HepG2 (cell line): ENCODE measurements around the gene TSTD1. TPM values are rescaled to one million over a fixed set of nuclear protein-coding genes. Genes with fewer than 3 reads are reported as not detected.

Experiments used
- GABPA ChIP-seq, 2 experiments: IDR thresholded peaks; 2 replicates each; pipeline ENCODE4 v1.6.1; 2011 to 2016; ENCODE audit warnings: low read depth in 2 of 2, low read length in 1 of 2, missing biosample characterization in 1 of 2, missing genetic modification characterization in 1 of 2
- HNRNPLL ChIP-seq: fragments of 200-400 bp; formaldehyde crosslinking; IDR thresholded peaks from 2 replicates; pipeline ENCODE4 v1.6.1; 2017; ENCODE audit warnings: mild to moderate bottlenecking, low read depth, low read length; ENCODE audit not compliant: poor library complexity, severe bottlenecking
- KMT2A ChIP-seq: sonication (generic); formaldehyde crosslinking; IDR thresholded peaks from 2 replicates; pipeline ENCODE4 v1.4.0; 2020; ENCODE audit warnings: missing genetic modification reagents
- MED8 ChIP-seq: sonication (generic); formaldehyde crosslinking; IDR thresholded peaks from 2 replicates; pipeline ENCODE4 v1.8.1; 2023; ENCODE audit warnings: mild to moderate bottlenecking, missing genetic modification reagents; ENCODE audit not compliant: insufficient replicate concordance
- MZF1 ChIP-seq: sonication (generic); formaldehyde crosslinking; IDR thresholded peaks from 2 replicates; pipeline ENCODE4 v1.8.1; 2023; ENCODE audit warnings: mild to moderate bottlenecking, missing genetic modification reagents, borderline replicate concordance
- NFE2L1 ChIP-seq: sonication (generic); formaldehyde crosslinking; IDR thresholded peaks from 2 replicates; pipeline ENCODE4 v1.4.0; 2020; ENCODE audit warnings: missing genetic modification reagents, mild to moderate bottlenecking, borderline replicate concordance
- NFRKB ChIP-seq: fragments of 450-650 bp; IDR thresholded peaks from 2 replicates; pipeline ENCODE4 v1.6.1; 2017
- PHF5A ChIP-seq: IDR thresholded peaks from one replicate; pipeline ENCODE4 v1.6.1; 2018; ENCODE audit warnings: low read depth, missing genetic modification reagents; ENCODE audit not compliant: unreplicated experiment
- SMARCE1 ChIP-seq: fragments of 450-650 bp; IDR thresholded peaks from 2 replicates; pipeline ENCODE4 v1.6.1; 2017; ENCODE audit warnings: borderline replicate concordance
- SMC3 ChIP-seq: IDR thresholded peaks from 2 replicates; pipeline ENCODE4 v1.6.1; 2011; ENCODE audit warnings: low read length, improper control_type of control experiment
- TBX2 ChIP-seq: sonication (generic); formaldehyde crosslinking; IDR thresholded peaks from 2 replicates; pipeline ENCODE4 v1.5.0; 2020; ENCODE audit warnings: missing genetic modification reagents, mild to moderate bottlenecking, borderline replicate concordance
- ZFY ChIP-seq: sonication (generic); formaldehyde crosslinking; IDR thresholded peaks from 2 replicates; pipeline ENCODE4 v1.4.0; 2020; ENCODE audit warnings: missing genetic modification reagents
- ZNF180 ChIP-seq: sonication (generic); formaldehyde crosslinking; IDR thresholded peaks from 2 replicates; pipeline ENCODE4 v1.4.0; 2020; ENCODE audit warnings: low read depth, missing genetic modification reagents, borderline replicate concordance
- ZNF598 ChIP-seq: sonication (generic); formaldehyde crosslinking; IDR thresholded peaks from 2 replicates; pipeline ENCODE4 v1.5.1; 2020; ENCODE audit warnings: mild to moderate bottlenecking, missing genetic modification reagents, borderline replicate concordance
- ZNF672 ChIP-seq: sonication (generic); formaldehyde crosslinking; IDR thresholded peaks from 2 replicates; pipeline ENCODE4 v1.8.1; 2022; ENCODE audit warnings: missing genetic modification reagents
- ZNF766 ChIP-seq: sonication (generic); formaldehyde crosslinking; IDR thresholded peaks from 2 replicates; pipeline ENCODE4 v1.5.0; 2020; ENCODE audit warnings: missing genetic modification reagents, borderline replicate concordance
- ZNF772 ChIP-seq: sonication (generic); formaldehyde crosslinking; IDR thresholded peaks from 2 replicates; pipeline ENCODE4 v1.5.0; 2020; ENCODE audit warnings: mild to moderate bottlenecking, missing genetic modification reagents
- polyA plus RNA-seq, 8 experiments: library from polyadenylated mRNA; depleted of rRNA in 3 of 8; stranded (reverse) in 7 of 8; unstranded in 1 of 8; fragments of >200 nt; fragmentation: Illumina TruSeq in 4 of 8; extraction: Trizol in 4 of 8; gene quantifications; 2 replicates each; pipeline versions ENCODE4 v1.2.1 to v1.2.3, GENCODE V29; 2011 to 2016; ENCODE audit warnings: low read depth in 4 of 8, missing spikeins in 1 of 8, mixed read lengths in 1 of 8; ENCODE audit not compliant: insufficient read depth in 1 of 8
- total RNA-seq, 5 experiments: library from RNA; depleted of rRNA; stranded (reverse); fragments of >200 nt; fragmentation: Illumina TruSeq; extraction: Trizol; gene quantifications; 2 replicates each; pipeline ENCODE4 v1.2.3, GENCODE V29; 2016; ENCODE audit warnings: low read depth in 1 of 5
- TF ChIP-seq, protein P1 (sequence below): sonication (generic); formaldehyde crosslinking; conservative IDR thresholded peaks from 2 replicates; pipeline ENCODE4 v1.4.0; 2020; ENCODE audit warnings: missing genetic modification reagents
- TF ChIP-seq, protein P2 (sequence below): sonication (generic); formaldehyde crosslinking; conservative IDR thresholded peaks from 2 replicates; pipeline ENCODE4 v1.4.0; 2020; ENCODE audit warnings: missing genetic modification reagents
- TF ChIP-seq, protein P3 (sequence below): sonication (generic); formaldehyde crosslinking; IDR thresholded peaks from 2 replicates; pipeline ENCODE4 v1.4.0; 2020; ENCODE audit warnings: mild to moderate bottlenecking, missing genetic modification reagents
- TF ChIP-seq, protein P4 (sequence below): sonication (generic); formaldehyde crosslinking; IDR thresholded peaks from 2 replicates; pipeline ENCODE4 v1.5.0; 2020; ENCODE audit warnings: mild to moderate bottlenecking, missing genetic modification reagents, borderline replicate concordance

TSTD1 gene
- total and polyA plus RNA-seq, 2 of the 13 experiments (the other 11 are each of a cell fraction or from before 2014, with no cell fraction given) = 0.15 to 0.31 TPM

DNA sequence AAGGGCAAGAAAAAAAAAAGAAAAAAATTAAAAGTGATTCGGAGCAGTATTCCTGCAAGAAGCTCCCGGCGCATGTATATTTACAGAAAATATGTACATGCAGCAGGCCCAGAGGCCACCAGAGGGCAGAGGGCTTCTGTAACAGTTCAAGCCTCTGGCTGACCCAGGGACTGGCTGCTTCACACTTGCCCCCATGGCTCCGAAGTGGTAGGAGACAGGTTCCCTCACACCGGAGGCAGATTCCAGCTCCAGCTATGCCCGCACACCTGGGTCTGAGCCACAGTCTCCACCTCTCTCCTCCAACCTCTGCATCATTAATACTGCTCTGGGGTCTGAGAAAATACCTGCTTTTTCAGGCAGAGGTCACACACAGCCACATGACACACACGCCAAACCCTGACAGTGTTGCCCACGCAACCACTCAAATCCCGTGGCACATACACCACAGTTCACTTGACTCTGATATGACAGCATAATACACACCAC is 33.2 kb upstream of the TSTD1 start (continued):
- no peak for TF ChIP-seq ZNF772
- TF ChIP-seq ZNF766 (CRISPR knock-in tag) = no peak
- TF ChIP-seq, protein P1, sequence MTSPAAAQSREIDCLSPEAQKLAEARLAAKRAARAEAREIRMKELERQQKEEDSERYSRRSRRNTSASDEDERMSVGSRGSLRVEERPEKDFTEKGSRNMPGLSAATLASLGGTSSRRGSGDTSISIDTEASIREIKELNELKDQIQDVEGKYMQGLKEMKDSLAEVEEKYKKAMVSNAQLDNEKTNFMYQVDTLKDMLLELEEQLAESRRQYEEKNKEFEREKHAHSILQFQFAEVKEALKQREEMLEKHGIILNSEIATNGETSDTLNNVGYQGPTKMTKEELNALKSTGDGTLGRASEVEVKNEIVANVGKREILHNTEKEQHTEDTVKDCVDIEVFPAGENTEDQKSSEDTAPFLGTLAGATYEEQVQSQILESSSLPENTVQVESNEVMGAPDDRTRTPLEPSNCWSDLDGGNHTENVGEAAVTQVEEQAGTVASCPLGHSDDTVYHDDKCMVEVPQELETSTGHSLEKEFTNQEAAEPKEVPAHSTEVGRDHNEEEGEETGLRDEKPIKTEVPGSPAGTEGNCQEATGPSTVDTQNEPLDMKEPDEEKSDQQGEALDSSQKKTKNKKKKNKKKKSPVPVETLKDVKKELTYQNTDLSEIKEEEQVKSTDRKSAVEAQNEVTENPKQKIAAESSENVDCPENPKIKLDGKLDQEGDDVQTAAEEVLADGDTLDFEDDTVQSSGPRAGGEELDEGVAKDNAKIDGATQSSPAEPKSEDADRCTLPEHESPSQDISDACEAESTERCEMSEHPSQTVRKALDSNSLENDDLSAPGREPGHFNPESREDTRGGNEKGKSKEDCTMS (CRISPR knock-in tag) = no peak
- TF ChIP-seq, protein P2, sequence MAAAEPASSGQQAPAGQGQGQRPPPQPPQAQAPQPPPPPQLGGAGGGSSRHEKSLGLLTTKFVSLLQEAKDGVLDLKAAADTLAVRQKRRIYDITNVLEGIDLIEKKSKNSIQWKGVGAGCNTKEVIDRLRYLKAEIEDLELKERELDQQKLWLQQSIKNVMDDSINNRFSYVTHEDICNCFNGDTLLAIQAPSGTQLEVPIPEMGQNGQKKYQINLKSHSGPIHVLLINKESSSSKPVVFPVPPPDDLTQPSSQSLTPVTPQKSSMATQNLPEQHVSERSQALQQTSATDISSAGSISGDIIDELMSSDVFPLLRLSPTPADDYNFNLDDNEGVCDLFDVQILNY (CRISPR knock-in tag) = no peak
- TF ChIP-seq NFRKB = no peak
- TF ChIP-seq SMARCE1 = no peak
- TF ChIP-seq ZNF180 (CRISPR knock-in tag) = no peak
- TF ChIP-seq MZF1 = no peak
- TF ChIP-seq MED8 = no peak
- TF ChIP-seq PHF5A = no peak
- no peak for TF ChIP-seq ZNF598
- no peak for TF ChIP-seq ZFY (CRISPR knock-in tag)
- TF ChIP-seq NFE2L1 (CRISPR knock-in tag) = no peak
- TF ChIP-seq ZNF672 (CRISPR knock-in tag) = no peak
- no peak for TF ChIP-seq GABPA (IDR thresholded peaks at IDR 0.05; ENCODE audit: low read depth, low read length)
- TF ChIP-seq GABPA (CRISPR knock-in tag; IDR thresholded peaks at IDR 0.05; ENCODE audit: low read depth) = no peak
- TF ChIP-seq, protein P3, sequence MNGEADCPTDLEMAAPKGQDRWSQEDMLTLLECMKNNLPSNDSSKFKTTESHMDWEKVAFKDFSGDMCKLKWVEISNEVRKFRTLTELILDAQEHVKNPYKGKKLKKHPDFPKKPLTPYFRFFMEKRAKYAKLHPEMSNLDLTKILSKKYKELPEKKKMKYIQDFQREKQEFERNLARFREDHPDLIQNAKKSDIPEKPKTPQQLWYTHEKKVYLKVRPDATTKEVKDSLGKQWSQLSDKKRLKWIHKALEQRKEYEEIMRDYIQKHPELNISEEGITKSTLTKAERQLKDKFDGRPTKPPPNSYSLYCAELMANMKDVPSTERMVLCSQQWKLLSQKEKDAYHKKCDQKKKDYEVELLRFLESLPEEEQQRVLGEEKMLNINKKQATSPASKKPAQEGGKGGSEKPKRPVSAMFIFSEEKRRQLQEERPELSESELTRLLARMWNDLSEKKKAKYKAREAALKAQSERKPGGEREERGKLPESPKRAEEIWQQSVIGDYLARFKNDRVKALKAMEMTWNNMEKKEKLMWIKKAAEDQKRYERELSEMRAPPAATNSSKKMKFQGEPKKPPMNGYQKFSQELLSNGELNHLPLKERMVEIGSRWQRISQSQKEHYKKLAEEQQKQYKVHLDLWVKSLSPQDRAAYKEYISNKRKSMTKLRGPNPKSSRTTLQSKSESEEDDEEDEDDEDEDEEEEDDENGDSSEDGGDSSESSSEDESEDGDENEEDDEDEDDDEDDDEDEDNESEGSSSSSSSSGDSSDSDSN (CRISPR knock-in tag) = peak; percentile 20; the same call in 1 of the 2 replicates
- TF ChIP-seq HNRNPLL = no peak
- no peak; the same call in 1 of the 2 replicates for TF ChIP-seq TBX2
- no peak for TF ChIP-seq KMT2A (CRISPR knock-in tag)
- TF ChIP-seq SMC3 = peak; percentile 87
- TF ChIP-seq, protein P4, sequence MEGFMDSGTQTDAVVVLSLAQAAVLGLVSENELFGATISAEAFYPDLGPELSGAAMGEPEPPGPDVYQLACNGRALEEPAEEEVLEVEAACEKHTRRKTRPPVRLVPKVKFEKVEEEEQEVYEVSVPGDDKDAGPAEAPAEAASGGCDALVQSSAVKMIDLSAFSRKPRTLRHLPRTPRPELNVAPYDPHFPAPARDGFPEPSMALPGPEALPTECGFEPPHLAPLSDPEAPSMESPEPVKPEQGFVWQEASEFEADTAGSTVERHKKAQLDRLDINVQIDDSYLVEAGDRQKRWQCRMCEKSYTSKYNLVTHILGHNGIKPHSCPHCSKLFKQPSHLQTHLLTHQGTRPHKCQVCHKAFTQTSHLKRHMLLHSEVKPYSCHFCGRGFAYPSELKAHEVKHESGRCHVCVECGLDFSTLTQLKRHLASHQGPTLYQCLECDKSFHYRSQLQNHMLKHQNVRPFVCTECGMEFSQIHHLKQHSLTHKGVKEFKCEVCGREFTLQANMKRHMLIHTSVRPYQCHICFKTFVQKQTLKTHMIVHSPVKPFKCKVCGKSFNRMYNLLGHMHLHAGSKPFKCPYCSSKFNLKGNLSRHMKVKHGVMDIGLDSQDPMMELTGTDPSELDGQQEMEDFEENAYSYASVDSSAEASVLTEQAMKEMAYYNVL (CRISPR knock-in tag) = no peak
